Measurements from ENCODE around the gene YWHAE.

YWHAE gene

DNA sequence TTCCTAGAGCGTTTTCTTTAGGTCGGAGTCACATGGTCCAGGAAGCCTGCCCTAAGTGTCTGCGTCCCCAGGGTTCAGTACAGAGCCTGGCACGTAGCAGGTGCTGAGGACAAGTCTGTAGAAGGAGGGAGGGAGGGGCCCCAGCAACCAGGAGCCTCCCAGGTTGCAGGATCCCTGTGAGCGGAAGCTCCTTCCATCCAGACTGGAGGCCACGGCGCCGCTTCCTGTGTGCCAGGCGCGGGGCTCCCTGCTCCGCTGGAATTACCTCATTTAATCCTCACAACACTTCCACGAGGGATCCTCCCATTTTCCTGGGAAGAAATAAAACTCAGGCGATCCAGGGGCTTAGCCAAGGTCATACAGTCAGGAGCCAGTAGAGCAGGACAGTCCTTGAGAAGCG lies 98.5 kb downstream of the YWHAE start:
- Histone ChIP-seq H3K27ac (no peak overlapping the region), H3K4me3 (no peak overlapping the region)

- Histone ChIP-seq H3K4me3 (no peak overlapping the region), H3K27ac (no peak overlapping the region)
Measured at GRCh38 chr17:1300371-1300905, 99.6 kb downstream of the YWHAE start.

- Histone ChIP-seq H3K27ac (no peak overlapping the region), H3K4me3 (no peak overlapping the region)
Measured at GRCh38 chr17:1299552-1300370, 100.3 kb downstream of the YWHAE start.

DNA sequence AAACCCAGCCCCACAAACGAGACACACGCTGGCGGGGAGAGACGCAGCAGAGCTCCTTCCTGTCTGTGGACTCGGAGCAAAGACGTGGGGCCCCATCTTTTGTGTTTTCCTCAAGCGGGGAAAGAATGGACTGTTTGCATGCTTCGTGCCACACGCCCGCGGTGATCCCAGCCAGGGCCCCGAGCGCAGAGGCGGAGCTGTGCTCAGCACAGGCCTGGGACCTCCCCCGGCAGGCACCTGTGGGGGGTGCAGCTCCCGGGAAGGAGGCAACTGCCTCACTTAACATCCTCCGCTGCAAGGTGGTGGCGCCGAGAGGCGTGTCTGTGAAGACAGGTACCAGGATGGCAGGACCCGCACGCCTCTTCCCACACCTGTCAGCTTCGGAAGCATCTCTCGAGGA lies 101.4 kb downstream of the YWHAE start:
- Histone ChIP-seq H3K27ac (no peak overlapping the region), H3K4me3 (no peak overlapping the region)
